Hepatocyte (in vitro differentiated cells): ENCODE data around the gene LCMT1. TPM values are rescaled to one million over a fixed set of nuclear protein-coding genes. Genes with fewer than 3 reads are reported as not detected.
"Not testable (repeated sequence)": the region's sequence is repeated elsewhere in the genome, so short reads cannot be mapped to it uniquely, and the experiment has no call there.

Experiments used
- DNase-seq: peaks from one replicate; pipeline ENCODE4 v3.0.0-alpha.2; 2016; ENCODE audit warnings: low spot score
- H2AFZ ChIP-seq: fragments of 200-600 bp; sonication (generic); 2 replicates; pipeline ENCODE4 v1.6.0; 2016; ENCODE audit warnings: antibody characterized with exemption, mild to moderate bottlenecking
- H3K27ac ChIP-seq: fragments of 200-600 bp; sonication (generic); 2 replicates; pipeline ENCODE4 v1.5.1; 2016; ENCODE audit warnings: mild to moderate bottlenecking
- H3K27me3 ChIP-seq: fragments of 200-600 bp; sonication (generic); 2 replicates; pipeline ENCODE4 v1.6.1; 2016
- H3K36me3 ChIP-seq: fragments of 200-600 bp; sonication (generic); replicated peaks from 2 replicates; pipeline ENCODE4 v1.5.1; 2016; ENCODE audit warnings: low read depth; ENCODE audit not compliant: insufficient read depth
- H3K4me1 ChIP-seq: fragments of 200-600 bp; sonication (generic); 2 replicates; pipeline ENCODE4 v1.5.1; 2016; ENCODE audit warnings: mild to moderate bottlenecking, moderate library complexity; ENCODE audit not compliant: insufficient read depth
- H3K4me2 ChIP-seq: fragments of 200-600 bp; sonication (generic); 2 replicates; pipeline ENCODE4 v1.6.0; 2016
- H3K4me3 ChIP-seq: fragments of 200-600 bp; sonication (generic); 2 replicates; pipeline ENCODE4 v1.5.1; 2016; ENCODE audit warnings: mild to moderate bottlenecking
- H3K79me2 ChIP-seq: fragments of 200-600 bp; sonication (generic); 2 replicates; pipeline ENCODE4 v1.6.0; 2017; ENCODE audit warnings: mild to moderate bottlenecking
- H3K9me2 ChIP-seq: fragments of 200-600 bp; sonication (generic); replicated peaks from 2 replicates; pipeline ENCODE4 v1.6.0; 2017; ENCODE audit warnings: mild to moderate bottlenecking; ENCODE audit not compliant: insufficient read depth
- H3K9me3 ChIP-seq: fragments of 200-600 bp; sonication (generic); 2 replicates; pipeline ENCODE4 v1.5.1; 2016; ENCODE audit warnings: low read depth, mild to moderate bottlenecking
- H4K20me1 ChIP-seq: fragments of 200-600 bp; sonication (generic); 2 replicates; pipeline ENCODE4 v1.6.0; 2016; ENCODE audit warnings: mild to moderate bottlenecking; ENCODE audit not compliant: insufficient read depth, poor library complexity, severe bottlenecking
- CTCF ChIP-seq: fragments of 200-600 bp; sonication (generic); IDR thresholded peaks from 2 replicates; pipeline ENCODE4 v1.5.1; 2016; ENCODE audit warnings: antibody characterized with exemption, mild to moderate bottlenecking; ENCODE audit not compliant: poor library complexity
- EZH2 ChIP-seq: fragments of 200-600 bp; sonication (generic); IDR thresholded peaks from 2 replicates; pipeline ENCODE4 v1.6.1; 2016; ENCODE audit warnings: antibody characterized with exemption, mild to moderate bottlenecking, borderline replicate concordance
- EZH2phosphoT487 ChIP-seq: fragments of 200-600 bp; sonication (generic); IDR thresholded peaks from one replicate; pipeline ENCODE4 v1.6.1; 2018; ENCODE audit warnings: antibody characterized with exemption, mild to moderate bottlenecking, low read depth, moderate library complexity; ENCODE audit not compliant: unreplicated experiment, severe bottlenecking
- WGBS: methylation state at CpG from one replicate; pipeline ENCODE4 v1.1.6; 2016; ENCODE audit warnings: low lambda C conversion rate; ENCODE audit errors: missing lambda C conversion rate; 5-methylcytosine and 5-hydroxymethylcytosine counted together
- polyA plus RNA-seq: library from polyadenylated mRNA; unstranded; fragments of >200 nt; fragmentation: Nextera tagmentation; extraction: Ambion mirVana; gene quantifications from 2 replicates; pipeline ENCODE4 v1.2.1, GENCODE V29; 2016
- total RNA-seq: library from RNA; depleted of rRNA; stranded (reverse); fragments of >200 nt; gene quantifications from 2 replicates; pipeline ENCODE4 v1.2.3, GENCODE V29; 2014

The LCMT1 gene
- total and polyA plus RNA-seq, 2 experiments from 2014 or later = 33.0 to 47.7 TPM

GRCh38 chr16:25124503-25124902 is 13.0 kb downstream of the LCMT1 start:
- no peak overlapping the region for H3K4me2 ChIP-seq
- no peak for DNase-seq
- H3K4me1 ChIP-seq = no peaks in the 10 kb centered on the region
- peaks cover 46% of the 10 kb centered on the region for H3K79me2 ChIP-seq
- no peaks in the 10 kb centered on the region for H3K36me3 ChIP-seq
- 50% methylated on average over 3 of the region's 3 CpGs for WGBS
- H3K27ac ChIP-seq = no peak overlapping the region
- H2AFZ ChIP-seq = no peak overlapping the region
- H4K20me1 ChIP-seq = peaks cover 8% of the 10 kb centered on the region
- H3K27me3 ChIP-seq = no peaks in the 10 kb centered on the region
- H3K9me2 ChIP-seq = no peaks in the 10 kb centered on the region
- H3K9me3 ChIP-seq = no peaks in the 10 kb centered on the region
- H3K4me3 ChIP-seq = no peak overlapping the region
- TF ChIP-seq CTCF (no peak), EZH2phosphoT487 (no peak), EZH2 (no peak)

GRCh38 chr16:25126086-25126666 is 14.6 kb downstream of the LCMT1 start:
- not testable (repeated sequence) for H3K36me3 ChIP-seq, DNase-seq, H3K4me2 ChIP-seq, H3K27me3 ChIP-seq, H3K4me3 ChIP-seq, H3K27ac ChIP-seq, H3K9me3 ChIP-seq, H3K4me1 ChIP-seq, H4K20me1 ChIP-seq, H2AFZ ChIP-seq, H3K9me2 ChIP-seq
- H3K79me2 ChIP-seq = peaks cover 32% of the 10 kb centered on the region
- WGBS = 86% methylated on average over 13 of the region's 13 CpGs

GRCh38 chr16:25126820-25127232 is 15.3 kb downstream of the LCMT1 start:
- H3K36me3 ChIP-seq = no peaks in the 10 kb centered on the region

GRCh38 chr16:25132751-25133150 is 21.2 kb downstream of the LCMT1 start:
- H3K27me3 ChIP-seq, H3K4me1 ChIP-seq, H4K20me1 ChIP-seq, H3K9me2 ChIP-seq, H3K36me3 ChIP-seq, H3K79me2 ChIP-seq, DNase-seq, H2AFZ ChIP-seq, H3K4me2 ChIP-seq, H3K4me3 ChIP-seq, H3K27ac ChIP-seq, H3K9me3 ChIP-seq: not testable (repeated sequence)
- 99% methylated on average over 5 of the region's 5 CpGs for WGBS

More at GRCh38 chr16:25126820-25127232, 15.3 kb downstream of the LCMT1 start:
- H3K27ac ChIP-seq = no peak overlapping the region
- H4K20me1 ChIP-seq = peaks cover 7% of the 10 kb centered on the region
- H3K27me3 ChIP-seq = no peaks in the 10 kb centered on the region
- no peaks in the 10 kb centered on the region for H3K9me3 ChIP-seq
- WGBS = 49% methylated on average over 4 of the region's 4 CpGs
- H3K4me1 ChIP-seq = no peaks in the 10 kb centered on the region
- H3K4me3 ChIP-seq = no peak overlapping the region
- H3K79me2 ChIP-seq = peaks cover 25% of the 10 kb centered on the region
- DNase-seq = peak; percentile 71
- no peaks in the 10 kb centered on the region for H3K9me2 ChIP-seq
- no peak overlapping the region for H2AFZ ChIP-seq
- H3K4me2 ChIP-seq = no peak overlapping the region
- TF ChIP-seq EZH2phosphoT487 (no peak), EZH2 (no peak), CTCF (peak; percentile 69)
